Testis (tissue), 2 donors: ENCODE data around the gene NHSL1.

Source experiments
- POLR2A ChIP-seq: fragments of 450-650 bp; IDR thresholded peaks from one replicate; pipeline ENCODE4 v1.6.1; 2017; ENCODE audit warnings: antibody characterized with exemption, mild to moderate bottlenecking, moderate library complexity
- TF ChIP-seq, protein P1 (sequence below), 3 experiments: fragments of 450-650 bp in 2 of 3; fragments of 200-600 bp in 1 of 3; sonication (generic) in 1 of 3; IDR thresholded peaks; one replicate each; pipeline ENCODE4 v1.5.1; 2016 to 2019; ENCODE audit warnings: antibody characterized with exemption in 3 of 3, mild to moderate bottlenecking in 2 of 3, moderate library complexity in 1 of 3

DNA sequence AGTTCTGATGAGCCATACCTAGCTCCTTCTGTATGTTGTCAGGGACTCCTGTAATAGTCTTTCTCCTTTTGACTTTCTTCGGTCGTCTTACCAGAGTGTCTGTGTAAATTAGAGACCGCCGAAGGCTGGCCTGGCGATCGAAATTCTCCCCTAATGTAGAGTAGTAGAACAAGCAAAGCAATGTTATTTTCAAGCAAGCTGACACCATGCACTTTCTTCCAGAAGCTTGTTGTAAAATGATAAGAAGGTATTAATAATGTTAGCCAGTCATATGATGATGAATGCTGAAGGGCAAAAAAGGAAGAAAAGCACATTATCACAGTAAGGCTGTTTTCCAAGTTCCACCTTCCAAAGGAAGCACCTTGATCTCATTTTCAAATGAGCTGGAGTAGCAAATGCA is 57.3 kb downstream of the NHSL1 start:
- TF ChIP-seq, protein P1, sequence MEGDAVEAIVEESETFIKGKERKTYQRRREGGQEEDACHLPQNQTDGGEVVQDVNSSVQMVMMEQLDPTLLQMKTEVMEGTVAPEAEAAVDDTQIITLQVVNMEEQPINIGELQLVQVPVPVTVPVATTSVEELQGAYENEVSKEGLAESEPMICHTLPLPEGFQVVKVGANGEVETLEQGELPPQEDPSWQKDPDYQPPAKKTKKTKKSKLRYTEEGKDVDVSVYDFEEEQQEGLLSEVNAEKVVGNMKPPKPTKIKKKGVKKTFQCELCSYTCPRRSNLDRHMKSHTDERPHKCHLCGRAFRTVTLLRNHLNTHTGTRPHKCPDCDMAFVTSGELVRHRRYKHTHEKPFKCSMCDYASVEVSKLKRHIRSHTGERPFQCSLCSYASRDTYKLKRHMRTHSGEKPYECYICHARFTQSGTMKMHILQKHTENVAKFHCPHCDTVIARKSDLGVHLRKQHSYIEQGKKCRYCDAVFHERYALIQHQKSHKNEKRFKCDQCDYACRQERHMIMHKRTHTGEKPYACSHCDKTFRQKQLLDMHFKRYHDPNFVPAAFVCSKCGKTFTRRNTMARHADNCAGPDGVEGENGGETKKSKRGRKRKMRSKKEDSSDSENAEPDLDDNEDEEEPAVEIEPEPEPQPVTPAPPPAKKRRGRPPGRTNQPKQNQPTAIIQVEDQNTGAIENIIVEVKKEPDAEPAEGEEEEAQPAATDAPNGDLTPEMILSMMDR (IDR thresholded peaks at IDR 0.05): no peak
- no peak for TF ChIP-seq POLR2A
